GM12878 (cell line): Measurements from ENCODE around the gene SP100. TPM values are rescaled to one million over a fixed set of nuclear protein-coding genes. Genes with fewer than 3 reads are reported as not detected.

Source experiments
- ATAC-seq: fragments of 200-7000 bp; cut with Tn5 transposase; 3 replicates; pipeline ENCODE4 v1.9.1; 2020; ENCODE audit warnings: mild to moderate bottlenecking, moderate library complexity
- BruUV-seq: library from RNA; stranded (reverse); fragments of 400-500 nt; replicated peaks from 2 replicates; lab custom pipeline; 2021; lab: Mats Ljungman, UMichigan
- CTCF ChIA-PET: fragments of 300-600 bp; sonication (Branson Sonifier 250); formaldehyde crosslinking; extraction: SDS; loops from one replicate; lab custom pipeline; 2021; ENCODE audit warnings: inconsistent platforms; lab: Yijun Ruan, JAX
- POLR2A ChIA-PET: fragments of 350-600 bp; formaldehyde crosslinking; extraction: SDS; loops from one replicate; lab custom pipeline; 2021; ENCODE audit warnings: inconsistent platforms; lab: Charles Lee
- RAD21 ChIA-PET: fragments of 300-600 bp; sonication (Branson Sonifier 250); formaldehyde crosslinking; loops from one replicate; lab custom pipeline; 2023; ENCODE audit warnings: antibody characterized with exemption; ENCODE audit not compliant: unreplicated experiment; lab: Charles Lee
- SMC1A ChIA-PET: fragments of 300-600 bp; sonication (Branson Sonifier 250); formaldehyde crosslinking; loops from one replicate; lab custom pipeline; 2023; ENCODE audit not compliant: unreplicated experiment, uncharacterized antibody; lab: Charles Lee
- DNase-seq: peaks from one replicate; pipeline ENCODE4 v3.0.0-alpha.2; 2011; ENCODE audit warnings: low read depth, low spot score
- FAIRE-seq: peaks from 3 replicates; lab custom pipeline; 2011; peaks lifted over from hg19 to GRCh38; lab: Jason Lieb, UNC
- H2AFZ ChIP-seq: 2 replicates; pipeline ENCODE4 v1.6.0; 2011; ENCODE audit warnings: low read depth, low read length, control low read depth; ENCODE audit not compliant: control insufficient read depth
- H3K27ac ChIP-seq: 2 replicates; pipeline ENCODE4 v1.5.1; 2011; ENCODE audit warnings: control low read depth; ENCODE audit not compliant: control insufficient read depth, insufficient read depth
- H3K27me3 ChIP-seq, 2 experiments: replicated peaks in 1 of 2; 2 replicates each; pipeline versions ENCODE4 v1.6.0 to v1.6.1; 2011; ENCODE audit warnings: low read length in 1 of 2; ENCODE audit not compliant: control insufficient read depth in 2 of 2, insufficient read depth in 2 of 2
- H3K36me3 ChIP-seq, 2 experiments: 2 replicates each; pipeline ENCODE4 v1.5.1; 2011; ENCODE audit warnings: low read length in 1 of 2; ENCODE audit not compliant: control insufficient read depth in 2 of 2, insufficient read depth in 2 of 2
- H3K4me1 ChIP-seq: 2 replicates; pipeline ENCODE4 v1.6.1; 2011; ENCODE audit warnings: mild to moderate bottlenecking, low read length, moderate library complexity, mixed read lengths; ENCODE audit not compliant: control insufficient read depth, insufficient read depth
- H3K4me2 ChIP-seq: 2 replicates; pipeline ENCODE4 v1.6.0; 2011; ENCODE audit warnings: control low read depth; ENCODE audit not compliant: control insufficient read depth, insufficient read depth
- H3K4me3 ChIP-seq: fragments of 200-600 bp; sonication (generic); 2 replicates; pipeline ENCODE4 v1.5.1; 2016
- H3K79me2 ChIP-seq: 2 replicates; pipeline ENCODE4 v1.6.0; 2011; ENCODE audit warnings: low read length; ENCODE audit not compliant: control insufficient read depth, insufficient read depth
- H3K9ac ChIP-seq: 2 replicates; pipeline ENCODE4 v1.8.0; 2011; ENCODE audit warnings: low read length, control low read depth, mixed read lengths; ENCODE audit not compliant: control insufficient read depth, insufficient read depth
- H3K9me3 ChIP-seq: replicated peaks from 3 replicates; pipeline ENCODE4 v1.5.1; 2011; ENCODE audit warnings: mild to moderate bottlenecking, low read length; ENCODE audit not compliant: control insufficient read depth, insufficient read depth
- H4K20me1 ChIP-seq: 2 replicates; pipeline ENCODE4 v1.6.0; 2011; ENCODE audit not compliant: control insufficient read depth, insufficient read depth
- ASH2L ChIP-seq: fragments of 300-600, 200-600 bp; sonication (generic); IDR thresholded peaks from 2 replicates; pipeline ENCODE4 v1.6.1; 2017; ENCODE audit warnings: low read depth, mild to moderate bottlenecking, borderline replicate concordance
- BRCA1 ChIP-seq: IDR thresholded peaks from 2 replicates; pipeline ENCODE4 v1.6.1; 2011; ENCODE audit warnings: low read depth, low read length, improper control_type of control experiment
- FOXM1 ChIP-seq: IDR thresholded peaks from 2 replicates; pipeline ENCODE4 v1.6.1; 2012; ENCODE audit warnings: low read depth, mild to moderate bottlenecking, inconsistent platforms, low read length, moderate library complexity
- GATAD2B ChIP-seq: fragments of 450-650 bp; conservative IDR thresholded peaks from 2 replicates; pipeline ENCODE4 v1.6.1; 2017; ENCODE audit warnings: low read depth, mild to moderate bottlenecking, moderate library complexity
- HDGF ChIP-seq: fragments of 450-650 bp; IDR thresholded peaks from 2 replicates; pipeline ENCODE4 v1.6.1; 2016; ENCODE audit warnings: antibody characterized with exemption
- MXI1 ChIP-seq: fragments of 150-350 bp; IDR thresholded peaks from 2 replicates; pipeline ENCODE4 v1.6.1; 2011; ENCODE audit warnings: low read depth, mild to moderate bottlenecking, inconsistent platforms, low read length, improper control_type of control experiment
- NR2C1 ChIP-seq: fragments of 450-650 bp; IDR thresholded peaks from 2 replicates; pipeline ENCODE4 v1.6.1; 2017; ENCODE audit warnings: antibody characterized with exemption, mild to moderate bottlenecking, moderate library complexity
- PKNOX1 ChIP-seq: fragments of 450-650 bp; IDR thresholded peaks from 2 replicates; pipeline ENCODE4 v1.6.1; 2016; ENCODE audit warnings: mild to moderate bottlenecking
- POLR2A ChIP-seq: IDR thresholded peaks from 2 replicates; pipeline ENCODE4 v1.6.1; 2011; ENCODE audit warnings: low read depth, mild to moderate bottlenecking, low read length
- RB1 ChIP-seq: fragments of 450-650 bp; formaldehyde crosslinking; IDR thresholded peaks from 2 replicates; pipeline ENCODE4 v1.6.1; 2017; ENCODE audit warnings: mild to moderate bottlenecking, borderline replicate concordance
- ZBTB4 ChIP-seq: fragments of 450-650 bp; formaldehyde crosslinking; IDR thresholded peaks from 2 replicates; pipeline ENCODE4 v1.4.0; 2022; ENCODE audit warnings: mild to moderate bottlenecking, moderate library complexity
- ZBTB40 ChIP-seq: fragments of 450-650 bp; IDR thresholded peaks from 2 replicates; pipeline ENCODE4 v1.6.1; 2016; ENCODE audit warnings: mild to moderate bottlenecking, moderate library complexity, borderline replicate concordance
- WGBS: methylation state at CpG from one replicate; pipeline ENCODE4 v1.1.6; 2016; ENCODE audit warnings: low lambda C conversion rate; ENCODE audit not compliant: insufficient replicate concordance, insufficient coverage; ENCODE audit errors: missing lambda C conversion rate; 5-methylcytosine and 5-hydroxymethylcytosine counted together
- in situ Hi-C: fragments of 300-500 bp; cut with MboI; formaldehyde crosslinking; loops from 9 replicates; pipeline ENCODE4 v1.14.3; 2018; ENCODE audit warnings: mixed read lengths
- intact Hi-C: fragments of 100-400 bp; cut with micrococcal nuclease; formaldehyde crosslinking; loops from one replicate; pipeline ENCODE4 v1.14.2; 2022; ENCODE audit not compliant: unreplicated experiment
- polyA plus RNA-seq, 11 experiments: library from polyadenylated mRNA; depleted of rRNA in 4 of 11; unstranded in 6 of 11; stranded (reverse) in 5 of 11; fragments of >200 nt; fragmentation: Nextera tagmentation in 4 of 11; fragmentation: Illumina TruSeq in 1 of 11; extraction: Ambion mirVana in 4 of 11; extraction: Trizol in 1 of 11; gene quantifications; 1 replicate in 1 of 11; 2 replicates in 10 of 11; pipeline versions ENCODE4 v1.2.1 to v1.2.3, GENCODE V29; 2011 to 2016; ENCODE audit warnings: inconsistent platforms in 2 of 11, missing spikeins in 2 of 11, low read depth in 1 of 11
- total RNA-seq, 4 experiments: library from RNA; depleted of rRNA in 3 of 4; stranded (reverse); fragments of >200 nt in 3 of 4; fragmentation: Illumina TruSeq in 1 of 4; extraction: Trizol in 1 of 4; gene quantifications; 2 replicates each; pipeline versions ENCODE4 v1.2.1 to v1.2.3, GENCODE V29; 2013 to 2021

Gene SP100
- total and polyA plus RNA-seq, 10 of the 15 experiments (the other 5 are each of a cell fraction or from before 2014, with no cell fraction given): 109 to 239 (median 180) TPM

GRCh38 chr2:230589497-230590015 is 173.6 kb downstream of the SP100 start:
- intact Hi-C loops: loop anchor here (1.0 to 10.0 kb wide), 5 partner anchors 12 to 365 kb away; partner anchors contain the start of gene SP140
- TF ChIP-seq MXI1: peak; percentile 70; the same call in 1 of the 2 replicates
- TF ChIP-seq ZBTB4 (CRISPR knock-in tag): no peak
- no peak for TF ChIP-seq BRCA1
- TF ChIP-seq FOXM1: peak; percentile 94
- TF ChIP-seq POLR2A: peak; percentile 77
- peak; percentile 92 for TF ChIP-seq GATAD2B
- TF ChIP-seq ASH2L: peak; percentile 74; the same call in 1 of the 2 replicates
- TF ChIP-seq ZBTB40: peak; percentile 29; the same call in 1 of the 2 replicates
- TF ChIP-seq HDGF: no peak
- peak; percentile 31; the same call in 1 of the 2 replicates for TF ChIP-seq RB1
- TF ChIP-seq NR2C1: peak; percentile 48; the same call in 1 of the 2 replicates
- TF ChIP-seq PKNOX1: peak; percentile 91

More at GRCh38 chr2:230589497-230590015, 173.6 kb downstream of the SP100 start:
- H3K4me1 ChIP-seq: peaks cover 62% of the 10 kb centered on the region
- ChIA-PET RAD21 (interaction anchor here (0.6 to 3.7 kb wide), 21 partner anchors 9 to 414 kb away, joined by 3 to 62 read pairs (median 4); no protein-coding TSS in a partner anchor), SMC1A (interaction anchor here (0.6 to 5.0 kb wide), 25 partner anchors 10 to 368 kb away, joined by 3 to 82 read pairs (median 4); no protein-coding TSS in a partner anchor), CTCF (interaction anchor here (1.3 to 3.7 kb wide), 5 partner anchors 10 to 387 kb away, joined by 3 to 21 read pairs (median 12); no protein-coding TSS in a partner anchor), POLR2A (interaction anchor here (0.7 to 3.7 kb wide), 9 partner anchors 9 to 523 kb away, joined by 3 to 41 read pairs (median 5); partner anchors contain the start of gene SP140)
- 0% methylated on average over 3 of the region's 3 CpGs for WGBS
- peaks cover 54% of the 10 kb centered on the region for H3K79me2 ChIP-seq
- H3K9ac ChIP-seq: peak overlapping the region; percentile 70
- peak overlapping the region; percentile 46 for H3K4me2 ChIP-seq
- FAIRE-seq: peak; percentile 69
- H4K20me1 ChIP-seq: no peaks in the 10 kb centered on the region
- in situ Hi-C loops: no loop called here
- BruUV-seq: no TSS peak
- no peak overlapping the region for H3K4me3 ChIP-seq
- peak; percentile 98 for DNase-seq
- peak overlapping the region; percentile 96 for H3K27ac ChIP-seq
- no peaks in the 10 kb centered on the region for H3K27me3 ChIP-seq
- H2AFZ ChIP-seq: peak overlapping the region; percentile 53
- H3K9me3 ChIP-seq: no peaks in the 10 kb centered on the region; the same call in 1 of the 3 replicates
- peak; percentile 90 for ATAC-seq
- 0 out of 4 replicates have a peak, but pooled peaks cover 0 to 3% of the 10 kb centered on the region in 2 experiments for H3K36me3 ChIP-seq
